ENCODE measurements around the gene ENG.

The ENG gene

GRCh38 chr9:127854184-127854806 lies at the start of gene ENG:
TSS of gene ENG (minus strand) at chr9:127854658. CDS start at chr9:127854355, 303 bp downstream.
- Histone ChIP-seq H3K9ac (ENCODE audit: low read depth in 1 of 2, low read length in 2 of 2) (peak within 1 kb of the TSS; percentile 56 to 59), H3K27me3 (ENCODE audit: control insufficient read depth in 2 of 2, insufficient read depth in 2 of 2, low read length in 2 of 2) (no peaks in the 10 kb centered on the region), H3K36me3 (ENCODE audit: control insufficient read depth in 2 of 2, insufficient read depth in 2 of 2, low read length in 2 of 2) (no peaks in the 10 kb centered on the region), H3K4me3 (ENCODE audit: low read length in 2 of 2) (peak within 1 kb of the TSS; percentile 68 to 76), H3K27ac (ENCODE audit: low read depth in 2 of 2, low read length in 2 of 2) (peak within 1 kb of the TSS; percentile 76 to 80), H3K9me3 (ENCODE audit: control insufficient read depth in 2 of 2, low read length in 2 of 2) (peaks cover 0 to 3% of the 10 kb centered on the region in 2 donors), H3K4me1 (ENCODE audit: control insufficient read depth in 2 of 2, insufficient read depth in 2 of 2, low read length in 2 of 2) (peaks cover 16 to 17% of the 10 kb centered on the region in 2 donors)

- Histone ChIP-seq H3K9ac (ENCODE audit: low read depth in 1 of 2, low read length in 2 of 2) (peak overlapping the region; percentile 79 to 99), H3K27ac (ENCODE audit: low read depth in 2 of 2, low read length in 2 of 2) (peak overlapping the region; percentile 96 to 98), H3K4me3 (ENCODE audit: low read length in 2 of 2) (peak overlapping the region; percentile 73 to 78), H3K36me3 (ENCODE audit: control insufficient read depth in 2 of 2, insufficient read depth in 2 of 2, low read length in 2 of 2) (peaks cover 0 to 3% of the 10 kb centered on the region in 2 donors), H3K9me3 (ENCODE audit: control insufficient read depth in 2 of 2, low read length in 2 of 2) (no peaks in the 10 kb centered on the region), H3K27me3 (ENCODE audit: control insufficient read depth in 2 of 2, insufficient read depth in 2 of 2, low read length in 2 of 2) (no peaks in the 10 kb centered on the region), H3K4me1 (ENCODE audit: control insufficient read depth in 2 of 2, insufficient read depth in 2 of 2, low read length in 2 of 2) (peaks cover 45 to 59% of the 10 kb centered on the region in 2 donors)
Observed at GRCh38 chr9:127903557-127904475, 49.4 kb upstream of the ENG start.

GRCh38 chr9:127899128-127899943 lies 44.9 kb upstream of the ENG start, which contains the start of gene ST6GALNAC6:
TSS of gene ST6GALNAC6 (minus strand) at chr9:127899603. CDS start at chr9:127897981, 1,622 bp downstream.
- Histone ChIP-seq H3K9me3 (ENCODE audit: control insufficient read depth in 2 of 2, low read length in 2 of 2) (peaks cover 0 to 4% of the 10 kb centered on the region in 2 donors), H3K36me3 (ENCODE audit: control insufficient read depth in 2 of 2, insufficient read depth in 2 of 2, low read length in 2 of 2) (peaks cover 20 to 30% of the 10 kb centered on the region in 2 donors), H3K4me1 (ENCODE audit: control insufficient read depth in 2 of 2, insufficient read depth in 2 of 2, low read length in 2 of 2) (peaks cover 35 to 37% of the 10 kb centered on the region in 2 donors), H3K9ac (ENCODE audit: low read depth in 1 of 2, low read length in 2 of 2) (peak within 1 kb of the TSS; percentile 68 to 82), H3K27ac (ENCODE audit: low read depth in 2 of 2, low read length in 2 of 2) (peak within 1 kb of the TSS; percentile 78 to 83), H3K27me3 (ENCODE audit: control insufficient read depth in 2 of 2, insufficient read depth in 2 of 2, low read length in 2 of 2) (no peaks in the 10 kb centered on the region), H3K4me3 (ENCODE audit: low read length in 2 of 2) (peak within 1 kb of the TSS; percentile 73 to 77)

- Histone ChIP-seq H3K9me3 (ENCODE audit: control insufficient read depth in 2 of 2, low read length in 2 of 2) (peaks cover 2 to 7% of the 10 kb centered on the region in 2 donors), H3K4me3 (ENCODE audit: low read length in 2 of 2) (peak overlapping the region; percentile 67 to 77), H3K9ac (ENCODE audit: low read depth in 1 of 2, low read length in 2 of 2) (peak overlapping the region; percentile 68 to 82), H3K27ac (ENCODE audit: low read depth in 2 of 2, low read length in 2 of 2) (peak overlapping the region; percentile 78 to 83), H3K4me1 (ENCODE audit: control insufficient read depth in 2 of 2, insufficient read depth in 2 of 2, low read length in 2 of 2) (peaks cover 28 to 29% of the 10 kb centered on the region in 2 donors), H3K27me3 (ENCODE audit: control insufficient read depth in 2 of 2, insufficient read depth in 2 of 2, low read length in 2 of 2) (no peaks in the 10 kb centered on the region), H3K36me3 (ENCODE audit: control insufficient read depth in 2 of 2, insufficient read depth in 2 of 2, low read length in 2 of 2) (peaks cover 28 to 37% of the 10 kb centered on the region in 2 donors)
Observed at GRCh38 chr9:127898433-127899127, 44.1 kb upstream of the ENG start.

GRCh38 chr9:127897193-127897692 lies 42.8 kb upstream of the ENG start:
- peak overlapping the region in 1 of 2 donors; percentile 6 for H3K4me3 ChIP-seq (ENCODE audit: low read length in 2 of 2)
- no peaks in the 10 kb centered on the region for H3K27me3 ChIP-seq (ENCODE audit: control insufficient read depth in 2 of 2, insufficient read depth in 2 of 2, low read length in 2 of 2)
- H3K4me1 ChIP-seq (ENCODE audit: control insufficient read depth in 2 of 2, insufficient read depth in 2 of 2, low read length in 2 of 2), result peaks cover 22 to 24% of the 10 kb centered on the region in 2 donors
- H3K9me3 ChIP-seq (ENCODE audit: control insufficient read depth in 2 of 2, low read length in 2 of 2), result peaks cover 2 to 14% of the 10 kb centered on the region in 2 donors
- H3K36me3 ChIP-seq (ENCODE audit: control insufficient read depth in 2 of 2, insufficient read depth in 2 of 2, low read length in 2 of 2), result peaks cover 39 to 51% of the 10 kb centered on the region in 2 donors
- peak overlapping the region; percentile 52 to 68 for H3K27ac ChIP-seq (ENCODE audit: low read depth in 2 of 2, low read length in 2 of 2)
- H3K9ac ChIP-seq (ENCODE audit: low read depth in 1 of 2, low read length in 2 of 2), result no peak overlapping the region

GRCh38 chr9:127896395-127897192 lies 42.1 kb upstream of the ENG start:
- peaks cover 21 to 22% of the 10 kb centered on the region in 2 donors for H3K4me1 ChIP-seq (ENCODE audit: control insufficient read depth in 2 of 2, insufficient read depth in 2 of 2, low read length in 2 of 2)
- H3K9ac ChIP-seq (ENCODE audit: low read depth in 1 of 2, low read length in 2 of 2), result no peak overlapping the region
- no peak overlapping the region for H3K4me3 ChIP-seq (ENCODE audit: low read length in 2 of 2)
- H3K27me3 ChIP-seq (ENCODE audit: control insufficient read depth in 2 of 2, insufficient read depth in 2 of 2, low read length in 2 of 2), result no peaks in the 10 kb centered on the region
- H3K36me3 ChIP-seq (ENCODE audit: control insufficient read depth in 2 of 2, insufficient read depth in 2 of 2, low read length in 2 of 2), result peaks cover 42 to 53% of the 10 kb centered on the region in 2 donors
- peaks cover 2 to 14% of the 10 kb centered on the region in 2 donors for H3K9me3 ChIP-seq (ENCODE audit: control insufficient read depth in 2 of 2, low read length in 2 of 2)
- H3K27ac ChIP-seq (ENCODE audit: low read depth in 2 of 2, low read length in 2 of 2), result no peak overlapping the region

GRCh38 chr9:127895811-127896210 lies 41.4 kb upstream of the ENG start:
- no peak overlapping the region for H3K9ac ChIP-seq (ENCODE audit: low read depth in 1 of 2, low read length in 2 of 2)
- peaks cover 46 to 57% of the 10 kb centered on the region in 2 donors for H3K36me3 ChIP-seq (ENCODE audit: control insufficient read depth in 2 of 2, insufficient read depth in 2 of 2, low read length in 2 of 2)
- no peak overlapping the region for H3K4me3 ChIP-seq (ENCODE audit: low read length in 2 of 2)

GRCh38 chr9:127893392-127893791 lies 38.9 kb upstream of the ENG start:
- H3K9ac ChIP-seq (ENCODE audit: low read depth in 1 of 2, low read length in 2 of 2), result no peak overlapping the region
- H3K27ac ChIP-seq (ENCODE audit: low read depth in 2 of 2, low read length in 2 of 2), result no peak overlapping the region
- peaks cover 2 to 14% of the 10 kb centered on the region in 2 donors for H3K9me3 ChIP-seq (ENCODE audit: control insufficient read depth in 2 of 2, low read length in 2 of 2)
- peaks cover 9 to 11% of the 10 kb centered on the region in 2 donors for H3K4me1 ChIP-seq (ENCODE audit: control insufficient read depth in 2 of 2, insufficient read depth in 2 of 2, low read length in 2 of 2)
- no peak overlapping the region for H3K4me3 ChIP-seq (ENCODE audit: low read length in 2 of 2)
- H3K36me3 ChIP-seq (ENCODE audit: control insufficient read depth in 2 of 2, insufficient read depth in 2 of 2, low read length in 2 of 2), result peaks cover 58 to 67% of the 10 kb centered on the region in 2 donors
- no peaks in the 10 kb centered on the region for H3K27me3 ChIP-seq (ENCODE audit: control insufficient read depth in 2 of 2, insufficient read depth in 2 of 2, low read length in 2 of 2)

More at GRCh38 chr9:127895811-127896210, 41.4 kb upstream of the ENG start:
- Histone ChIP-seq H3K9me3 (ENCODE audit: control insufficient read depth in 2 of 2, low read length in 2 of 2) (peaks cover 2 to 14% of the 10 kb centered on the region in 2 donors), H3K27me3 (ENCODE audit: control insufficient read depth in 2 of 2, insufficient read depth in 2 of 2, low read length in 2 of 2) (no peaks in the 10 kb centered on the region), H3K27ac (ENCODE audit: low read depth in 2 of 2, low read length in 2 of 2) (no peak overlapping the region), H3K4me1 (ENCODE audit: control insufficient read depth in 2 of 2, insufficient read depth in 2 of 2, low read length in 2 of 2) (peaks cover 20 to 22% of the 10 kb centered on the region in 2 donors)
